ELR (cell line): ENCODE measurements around the gene AP3S2.

Source experiments
- DNase-seq: peaks from one replicate; pipeline ENCODE4 v3.0.0-alpha.2; 2015; ENCODE audit warnings: low read depth

The AP3S2 gene

DNA sequence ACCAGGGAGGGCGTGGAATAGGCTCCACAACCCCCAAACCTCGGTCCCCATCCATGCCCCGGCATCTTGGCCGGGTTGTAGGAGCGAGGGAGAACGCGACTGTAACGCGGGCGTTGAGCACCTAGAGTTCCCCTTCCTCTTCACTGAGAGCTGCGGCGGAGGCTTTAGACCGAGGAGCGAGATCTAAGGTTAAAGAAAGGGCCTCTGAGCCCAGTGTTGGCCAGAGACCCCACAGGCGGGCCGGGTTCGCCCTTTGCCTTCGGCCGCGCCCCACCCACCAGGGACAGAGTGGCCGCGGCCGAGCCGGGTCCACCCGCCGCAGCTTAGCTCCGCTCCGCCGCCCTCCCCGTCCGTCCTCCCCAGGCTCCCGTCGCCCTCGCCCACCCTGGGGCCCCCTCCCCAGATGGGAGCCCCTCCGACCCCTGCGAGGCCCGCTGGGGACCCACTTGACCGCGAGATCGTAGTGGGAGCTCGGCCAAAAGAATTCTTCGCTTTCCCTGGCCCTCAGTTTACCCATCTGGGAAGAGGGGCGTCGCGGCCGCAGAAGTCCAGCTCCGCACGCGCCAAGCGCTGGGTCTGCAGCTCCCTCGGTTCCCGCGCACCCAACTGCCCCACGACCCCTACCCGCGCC, 79.6 kb downstream of the AP3S2 start:
- DNase-seq = peak; percentile 45

DNA sequence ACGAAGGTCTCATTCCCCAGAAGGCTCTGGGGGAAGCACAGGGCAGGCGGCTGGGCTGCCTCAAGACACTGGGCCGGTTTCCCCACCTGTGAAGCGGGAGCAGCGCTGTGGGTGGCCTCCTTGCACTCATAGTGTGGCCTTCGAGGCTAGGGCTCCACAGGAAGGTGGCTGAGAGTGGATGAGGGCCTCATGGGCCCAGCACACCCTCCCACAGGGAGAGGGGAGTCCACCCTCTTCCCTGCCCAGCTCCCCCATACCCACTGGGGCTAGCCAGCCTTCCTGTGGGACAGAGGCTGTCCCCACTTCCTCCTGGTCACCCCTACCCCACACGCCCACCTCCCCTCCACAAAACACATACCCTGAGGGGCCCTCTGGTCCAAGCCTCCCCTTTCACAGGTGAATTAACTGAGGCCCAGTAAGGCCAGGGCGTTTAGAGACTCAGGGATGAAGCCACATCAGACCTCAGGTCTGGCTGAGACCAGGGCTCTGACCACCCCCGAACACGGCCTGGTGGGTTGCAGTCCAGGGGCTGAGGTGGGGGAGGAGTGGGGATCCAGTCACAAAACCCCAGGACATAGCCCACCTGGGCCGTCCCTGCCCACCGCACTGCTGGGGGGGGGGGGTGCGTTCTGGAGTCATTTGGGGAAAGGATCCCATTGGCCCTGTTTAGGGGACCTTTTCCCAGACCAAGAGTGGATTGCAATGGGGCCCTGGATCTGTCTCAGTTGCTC, 80.2 kb downstream of the AP3S2 start:
- peak; percentile 34 for DNase-seq

DNA sequence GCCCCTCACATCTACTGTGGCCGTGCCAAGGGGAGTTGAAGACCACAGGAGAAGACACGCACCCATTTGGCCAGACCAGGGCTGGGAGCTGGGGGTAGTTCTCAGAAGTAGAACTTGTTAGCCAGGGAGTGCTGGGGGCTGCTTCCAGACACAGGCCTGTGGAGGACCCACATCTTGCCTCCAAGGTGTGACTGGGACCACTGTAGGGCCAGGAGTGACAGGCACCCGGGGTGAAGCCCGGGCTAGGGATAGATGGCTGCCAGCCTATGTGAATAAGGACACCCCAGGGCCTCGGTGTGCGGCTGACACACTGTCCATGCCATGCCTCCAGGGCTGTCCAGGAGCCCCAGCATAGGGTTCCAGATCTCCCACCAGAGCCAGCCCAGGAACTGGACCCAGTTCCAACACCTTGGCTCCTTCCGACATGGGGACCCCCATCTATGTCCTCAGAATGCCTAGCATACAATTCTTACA, 80.9 kb downstream of the AP3S2 start:
- no peak for DNase-seq

DNA sequence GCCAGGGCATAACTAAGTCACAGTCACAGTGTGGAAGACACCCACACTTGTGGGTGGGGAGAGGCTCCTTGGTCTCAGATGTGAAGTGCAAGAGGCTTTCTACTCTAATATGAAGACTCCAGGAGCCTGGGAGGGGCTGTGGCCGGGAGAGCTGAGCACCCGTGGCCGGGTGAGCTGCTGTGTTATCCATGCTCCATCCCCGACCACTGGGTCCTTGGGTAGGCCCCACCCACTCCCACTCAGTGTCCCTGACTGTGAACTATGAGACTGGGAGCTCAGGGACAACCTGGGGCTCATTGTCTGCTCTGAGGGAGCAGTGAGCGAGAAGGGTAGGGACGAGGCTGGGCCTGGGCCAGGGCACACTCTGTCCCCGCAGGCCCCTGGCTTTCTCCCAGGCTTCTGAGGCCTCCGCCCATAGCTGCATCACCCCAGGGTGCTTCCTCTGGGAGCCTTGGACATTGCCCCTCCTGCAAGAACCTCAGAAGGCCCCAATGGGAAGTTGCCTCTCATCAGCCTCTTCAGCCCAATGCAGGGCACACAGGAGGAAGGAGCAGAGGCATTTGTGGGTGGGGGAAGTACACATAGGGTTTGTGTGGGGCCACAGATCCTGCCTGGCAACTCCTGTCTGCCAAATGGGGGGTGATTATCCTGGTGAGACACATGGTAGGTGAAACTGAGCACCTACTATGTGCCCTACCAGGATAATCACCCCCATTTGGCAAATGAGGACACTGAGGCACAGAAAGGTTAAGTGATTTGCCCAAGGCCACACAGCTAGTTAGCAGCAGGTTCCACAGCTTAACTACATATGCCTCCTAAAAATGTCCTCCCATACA, 81.6 kb downstream of the AP3S2 start:
- peak; percentile 68 for DNase-seq

DNA sequence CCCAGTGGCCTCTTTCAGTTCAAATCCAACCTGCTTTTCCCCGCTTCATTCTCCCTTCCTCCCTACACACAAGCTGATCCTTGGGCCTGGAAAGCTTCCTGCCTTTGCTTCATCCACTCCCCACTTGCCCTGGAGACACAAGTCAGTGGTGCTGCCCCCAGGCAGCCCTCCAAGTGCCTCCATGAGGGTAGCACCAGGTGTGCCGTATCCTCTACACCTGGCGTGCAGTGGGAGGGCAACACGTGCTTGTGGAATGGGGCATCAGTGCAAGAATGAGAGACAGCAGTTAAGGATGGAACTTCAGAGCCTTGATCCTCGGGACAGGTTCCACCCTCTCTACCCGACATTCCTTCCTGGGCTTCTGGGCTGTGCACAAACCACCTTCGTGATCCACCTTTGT, 83.0 kb downstream of the AP3S2 start:
- DNase-seq = no peak

DNA sequence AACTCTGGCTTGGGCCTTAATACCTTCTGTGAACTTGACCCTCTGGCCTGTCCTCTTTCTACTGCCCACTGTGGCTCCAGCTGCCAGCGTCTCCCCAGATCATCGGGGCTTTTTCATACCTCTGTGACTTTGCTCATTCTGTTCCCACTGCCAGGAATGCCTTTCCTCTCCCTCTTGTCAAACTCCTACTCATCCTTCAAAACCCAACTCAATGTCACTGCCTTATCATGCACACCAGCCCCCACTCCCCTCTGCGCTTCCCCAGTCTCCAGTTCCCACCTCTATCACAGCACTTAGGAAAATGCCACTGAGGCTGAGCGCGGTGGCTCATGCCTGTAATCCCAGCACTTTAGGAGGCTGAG, 84.0 kb downstream of the AP3S2 start:
- no peak for DNase-seq

DNA sequence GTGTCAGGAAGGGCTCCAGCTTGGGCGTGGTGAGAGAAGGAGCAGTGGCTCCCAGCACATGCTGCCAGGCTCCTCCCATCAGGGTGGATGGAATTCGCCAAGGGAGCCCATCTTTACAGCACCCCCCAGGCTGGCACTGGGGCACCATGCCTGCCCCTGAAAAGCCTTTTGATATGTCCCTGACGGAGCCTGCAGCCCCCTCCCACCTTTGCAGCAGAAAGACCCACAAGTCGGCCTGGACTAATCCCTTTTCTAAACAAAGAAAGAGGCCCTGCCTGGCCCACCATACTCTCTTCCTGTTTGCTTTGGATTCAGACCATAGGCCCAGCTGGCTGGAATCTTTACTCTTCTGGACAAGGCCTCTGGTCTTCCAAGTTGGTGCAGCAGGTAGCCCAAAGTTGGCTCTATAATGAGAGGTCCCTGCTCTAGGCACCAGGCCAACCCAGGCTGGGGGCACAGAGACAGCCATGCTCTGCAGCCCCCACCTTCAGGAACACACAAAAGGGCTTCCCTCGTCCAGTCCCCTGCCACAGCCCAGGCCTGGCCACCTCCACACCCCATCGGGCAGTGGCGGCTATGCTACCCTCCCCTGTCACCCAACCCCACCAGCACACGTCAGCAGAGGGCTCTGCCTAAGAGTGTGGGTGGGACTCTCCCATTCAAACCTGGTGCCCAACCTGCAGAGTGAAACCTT, 84.6 kb downstream of the AP3S2 start:
- DNase-seq = no peak

DNA sequence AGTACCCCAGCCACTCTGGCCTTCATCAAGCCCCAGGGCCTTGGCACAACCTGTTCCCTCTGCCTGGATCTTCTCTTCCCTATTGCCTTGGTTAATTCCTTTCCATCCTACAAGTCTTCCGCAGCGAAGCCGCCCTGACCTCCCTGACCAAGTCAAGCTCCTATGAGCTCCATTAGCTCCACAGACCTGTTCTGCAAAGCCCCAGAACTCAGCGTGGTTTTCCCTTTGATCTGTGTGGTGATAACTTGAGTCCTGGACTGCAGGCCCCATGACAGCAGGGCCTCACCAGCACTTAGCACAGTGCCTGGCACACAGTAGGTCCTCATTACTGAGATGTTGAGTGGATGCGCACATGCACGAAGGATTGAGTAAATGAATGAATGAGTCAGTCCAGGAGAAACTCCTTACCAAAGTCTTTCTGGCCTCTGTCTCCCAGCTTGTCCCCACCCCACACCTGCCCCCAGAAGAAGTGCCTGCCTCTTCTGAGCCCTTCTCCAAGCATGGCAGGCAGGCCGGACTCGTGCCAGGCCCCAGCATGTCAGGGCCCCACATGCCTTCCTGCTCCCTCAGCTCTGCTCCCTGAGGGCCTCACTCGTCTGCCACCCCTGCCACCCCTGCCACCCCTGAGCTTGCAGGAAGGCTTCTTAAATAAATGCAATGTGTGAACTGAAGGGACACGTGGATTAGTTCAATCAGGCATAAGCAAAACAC, 85.5 kb downstream of the AP3S2 start:
- no peak for DNase-seq

DNA sequence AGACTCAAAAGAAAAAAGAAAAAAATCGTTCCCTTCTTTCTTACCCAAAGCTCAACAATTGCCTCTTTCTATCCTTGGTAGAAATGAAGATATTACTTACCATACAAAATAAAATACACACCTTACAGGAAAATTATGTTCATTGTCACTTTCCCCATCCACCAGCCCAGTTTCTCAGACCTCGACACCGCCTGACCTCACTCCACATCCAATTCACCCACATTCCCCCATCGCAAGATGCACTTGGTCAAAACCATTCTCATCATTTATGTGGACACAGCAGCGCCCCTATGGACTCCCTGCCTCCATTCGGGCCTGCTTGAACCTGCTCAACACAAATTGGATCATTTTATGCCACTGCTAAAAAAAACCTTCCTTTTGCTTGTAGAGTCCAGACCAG, 86.1 kb downstream of the AP3S2 start:
- no peak for DNase-seq

DNA sequence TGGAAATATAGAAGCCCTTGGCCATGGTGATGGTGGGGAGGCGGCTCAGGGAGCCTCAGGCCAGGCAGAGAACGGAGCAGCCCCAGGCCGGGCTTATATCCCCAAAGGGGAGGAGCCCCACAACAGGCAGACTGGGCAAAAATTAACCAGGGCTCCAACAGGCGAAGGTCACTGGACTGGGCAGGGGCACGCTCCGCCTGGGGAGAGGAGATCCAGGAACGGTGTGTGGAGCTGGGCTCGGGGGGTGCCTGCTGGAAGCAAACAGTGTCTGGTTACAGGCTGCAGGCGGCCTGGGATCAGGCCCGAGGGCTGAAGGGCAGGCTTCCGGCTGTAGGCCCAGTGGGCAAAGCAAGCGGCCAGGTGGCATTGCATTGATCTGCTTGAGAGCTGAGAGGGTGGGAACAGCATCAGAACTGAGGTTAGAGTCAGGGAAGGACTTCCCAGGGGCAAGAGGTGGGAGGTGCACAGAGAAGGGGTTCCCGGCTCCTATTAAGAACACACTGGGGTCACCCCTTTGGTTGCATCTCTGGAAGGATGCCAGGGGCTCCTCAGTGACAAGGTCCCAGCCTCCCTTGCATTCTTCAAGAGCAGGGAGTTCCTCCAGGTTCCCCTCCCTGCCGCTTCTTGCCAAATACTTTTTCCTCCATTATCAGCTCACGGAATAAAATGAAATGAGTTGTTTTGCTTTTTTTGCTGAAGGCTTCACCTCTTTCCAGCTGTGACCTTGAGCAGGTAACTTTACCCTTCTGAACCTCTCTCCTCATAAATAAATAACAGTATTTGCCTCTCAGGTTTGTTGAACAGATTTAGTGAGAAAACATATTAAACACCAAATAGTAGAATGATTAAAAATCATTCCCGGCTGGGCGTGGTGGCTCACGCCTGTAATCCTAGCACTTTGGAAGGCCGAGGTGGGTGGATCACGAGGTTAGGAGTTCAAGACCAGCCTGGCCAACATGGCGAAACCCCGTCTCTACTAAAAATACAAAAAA, 86.9 kb downstream of the AP3S2 start:
- no peak for DNase-seq

DNA sequence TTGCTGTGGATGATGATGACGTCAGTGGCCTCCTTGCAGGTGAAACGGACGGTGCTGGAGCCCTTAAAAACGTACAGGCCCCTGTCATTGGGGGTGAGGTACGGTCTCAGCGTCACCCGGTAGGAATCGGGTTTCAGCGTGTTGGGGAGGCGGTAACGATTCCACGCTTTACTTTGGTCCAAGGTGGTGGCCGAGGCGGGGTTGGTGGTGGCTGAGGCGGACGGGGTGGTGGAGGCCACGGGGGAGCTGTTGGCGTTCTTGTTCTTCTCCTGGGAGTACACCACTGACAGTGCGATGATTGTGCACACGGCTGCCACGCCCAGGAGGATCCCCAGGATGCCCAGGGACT, 87.6 kb downstream of the AP3S2 start:
- no peak for DNase-seq

DNA sequence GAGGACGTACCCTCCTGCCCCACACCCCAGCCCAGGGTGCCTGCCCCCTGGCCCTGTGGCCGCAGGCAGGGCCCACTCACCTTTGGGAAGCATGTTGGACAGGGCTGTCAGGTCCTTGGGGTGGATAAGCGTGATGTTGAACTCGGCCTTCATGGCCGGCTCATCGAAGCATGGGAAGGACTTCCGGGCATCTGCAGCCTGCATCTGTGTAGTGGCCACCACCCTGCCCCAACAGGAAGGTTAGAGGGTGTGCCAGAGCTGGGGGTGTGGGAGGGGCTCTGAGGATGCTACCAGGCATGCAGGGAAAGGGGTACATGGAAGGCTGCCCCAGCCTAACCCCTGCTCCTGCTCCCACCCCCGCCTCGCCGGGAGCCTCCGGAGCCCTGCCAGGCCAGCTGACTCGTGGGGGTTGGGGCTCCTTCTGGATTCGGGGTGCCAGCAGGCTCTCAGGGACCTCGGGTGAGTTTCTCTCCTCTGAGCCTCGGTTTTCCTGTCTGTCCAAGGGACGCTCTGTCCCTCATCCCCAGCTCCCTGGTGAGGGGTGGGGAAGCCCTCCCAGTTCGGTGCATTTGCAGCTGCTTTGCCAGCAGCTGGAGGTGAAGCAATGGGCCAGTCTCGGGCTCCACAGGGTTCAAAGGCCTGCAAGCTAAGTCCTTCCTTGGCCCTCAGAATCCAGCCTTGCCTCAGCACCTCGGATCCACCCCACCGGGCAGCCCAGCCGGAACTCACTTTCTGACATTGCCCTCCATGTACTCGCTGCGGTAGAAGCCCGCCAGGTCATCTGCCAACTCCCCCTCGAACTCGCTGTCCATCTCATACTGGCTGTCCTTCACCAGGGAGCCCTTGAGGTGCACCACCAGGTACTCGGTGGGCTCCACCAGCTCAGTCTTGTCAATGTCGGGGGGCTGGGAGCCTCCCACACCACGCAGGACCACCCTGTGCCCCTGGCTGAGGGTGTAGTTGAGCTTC, 88.3 kb downstream of the AP3S2 start:
- no peak for DNase-seq

DNA sequence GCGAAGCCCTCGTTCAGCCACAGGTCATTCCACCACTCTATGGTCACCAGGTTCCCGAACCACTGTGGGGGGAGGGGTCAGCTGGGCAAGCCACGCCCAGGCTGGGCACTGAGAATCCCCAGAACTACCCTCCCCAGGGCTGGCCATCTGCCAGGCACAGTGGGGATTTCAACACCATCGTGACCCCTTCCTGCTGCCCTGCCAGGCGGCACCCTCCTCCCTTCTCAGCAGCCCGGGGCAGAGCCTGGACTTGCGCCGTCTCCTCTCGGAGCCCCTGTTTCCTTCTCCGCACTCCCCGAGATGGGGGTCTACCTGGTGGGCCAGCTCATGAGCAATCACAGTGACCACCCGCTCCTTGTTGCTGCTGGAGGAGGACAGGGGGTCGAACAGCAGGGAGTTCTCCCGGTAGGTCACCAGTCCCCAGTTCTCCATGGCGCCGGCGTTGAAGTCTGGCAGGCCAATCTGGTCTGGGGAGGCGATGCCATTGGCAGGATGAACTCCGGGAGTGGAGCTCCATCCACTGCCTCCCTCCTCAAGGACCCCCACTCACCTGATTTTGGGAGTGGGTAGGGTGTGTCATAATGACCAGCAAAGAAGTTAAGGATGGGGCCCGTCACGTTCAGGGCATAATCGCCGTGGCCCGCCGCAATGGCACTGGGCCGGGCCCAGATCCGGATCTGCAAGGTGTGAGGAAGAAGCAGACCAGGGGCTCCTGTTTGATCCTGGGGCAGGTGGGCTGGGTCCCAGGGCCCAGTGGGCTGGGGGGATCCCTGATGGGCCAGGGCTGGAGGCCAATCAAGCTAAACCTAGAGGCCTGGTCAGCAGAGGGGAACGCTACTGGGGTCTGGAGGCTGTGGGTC, 89.6 kb downstream of the AP3S2 start:
- DNase-seq = no peak

DNA sequence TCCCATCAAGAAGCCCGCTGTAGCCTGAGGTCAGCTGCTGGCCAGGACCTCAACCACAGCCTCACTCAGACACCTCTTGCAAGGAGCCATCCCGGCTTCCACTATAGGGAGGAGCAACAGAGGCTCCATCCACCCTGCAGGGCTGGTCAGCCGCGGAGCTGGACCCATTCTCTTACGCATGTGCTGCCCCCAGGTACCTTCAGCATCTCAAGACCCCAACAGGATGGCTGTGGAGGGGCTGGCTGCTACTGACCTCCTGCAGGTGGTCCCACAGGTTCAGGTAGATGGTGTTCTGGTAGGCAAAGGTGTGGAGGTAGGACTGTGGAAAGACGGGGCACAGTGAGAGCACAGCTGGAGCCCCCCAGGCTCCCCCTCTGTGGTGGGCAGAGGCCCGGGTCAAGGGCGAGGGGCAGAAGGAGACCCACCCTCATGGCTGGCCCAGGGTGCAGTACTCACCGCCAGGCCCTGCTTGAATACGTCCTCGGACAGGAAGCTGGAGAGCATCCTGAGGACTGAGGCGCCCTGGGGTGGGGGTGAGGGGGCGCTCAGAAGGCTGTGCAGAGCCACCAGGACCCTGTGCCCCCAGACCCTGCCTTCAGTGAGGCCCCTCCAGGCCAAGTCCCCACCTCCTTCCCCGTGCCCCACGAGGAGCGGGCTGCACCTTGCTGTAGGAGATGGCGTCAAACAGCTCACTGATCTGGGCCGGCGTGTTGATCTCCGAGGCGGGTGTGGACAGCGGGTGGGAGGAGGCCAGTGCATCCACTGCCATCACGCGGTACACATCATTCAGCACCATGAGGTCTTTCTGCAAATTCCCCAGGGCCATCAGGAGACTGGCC, 90.6 kb downstream of the AP3S2 start:
- no peak for DNase-seq

DNA sequence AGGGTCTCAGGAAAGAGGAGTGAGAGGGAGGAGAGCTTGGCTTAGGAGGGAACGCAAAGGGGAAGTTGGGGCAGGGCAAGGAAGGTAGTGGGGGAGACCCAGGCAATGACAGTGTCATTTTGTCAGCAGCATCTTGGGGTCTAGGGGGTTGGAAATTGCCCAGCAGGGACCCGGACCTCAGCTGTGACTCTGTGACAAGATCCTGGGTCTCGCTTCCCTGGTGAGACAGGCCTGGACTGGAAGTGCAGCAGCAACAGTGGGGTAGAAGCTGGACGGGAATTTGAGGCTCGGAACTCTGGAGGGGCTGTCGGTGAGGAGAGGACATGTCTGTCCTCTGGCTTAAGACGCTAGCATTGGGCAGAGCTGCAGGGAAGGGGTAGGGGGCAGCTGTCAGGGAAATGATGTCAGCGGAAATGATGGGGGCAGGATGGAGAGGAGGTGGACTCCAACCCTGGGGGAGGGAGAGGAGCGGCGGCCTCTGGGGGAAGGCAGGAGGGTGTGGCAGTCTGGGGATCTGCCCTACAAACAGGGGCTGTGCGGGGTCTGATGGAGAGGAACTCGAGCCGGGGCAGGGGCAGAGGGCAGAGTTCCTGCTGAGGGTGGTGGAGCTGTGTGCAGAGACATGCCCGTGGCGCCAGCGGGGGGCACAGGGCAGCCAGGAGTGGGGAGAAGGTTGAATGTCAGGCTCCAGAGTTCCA, 91.4 kb downstream of the AP3S2 start:
- DNase-seq = no peak

DNA sequence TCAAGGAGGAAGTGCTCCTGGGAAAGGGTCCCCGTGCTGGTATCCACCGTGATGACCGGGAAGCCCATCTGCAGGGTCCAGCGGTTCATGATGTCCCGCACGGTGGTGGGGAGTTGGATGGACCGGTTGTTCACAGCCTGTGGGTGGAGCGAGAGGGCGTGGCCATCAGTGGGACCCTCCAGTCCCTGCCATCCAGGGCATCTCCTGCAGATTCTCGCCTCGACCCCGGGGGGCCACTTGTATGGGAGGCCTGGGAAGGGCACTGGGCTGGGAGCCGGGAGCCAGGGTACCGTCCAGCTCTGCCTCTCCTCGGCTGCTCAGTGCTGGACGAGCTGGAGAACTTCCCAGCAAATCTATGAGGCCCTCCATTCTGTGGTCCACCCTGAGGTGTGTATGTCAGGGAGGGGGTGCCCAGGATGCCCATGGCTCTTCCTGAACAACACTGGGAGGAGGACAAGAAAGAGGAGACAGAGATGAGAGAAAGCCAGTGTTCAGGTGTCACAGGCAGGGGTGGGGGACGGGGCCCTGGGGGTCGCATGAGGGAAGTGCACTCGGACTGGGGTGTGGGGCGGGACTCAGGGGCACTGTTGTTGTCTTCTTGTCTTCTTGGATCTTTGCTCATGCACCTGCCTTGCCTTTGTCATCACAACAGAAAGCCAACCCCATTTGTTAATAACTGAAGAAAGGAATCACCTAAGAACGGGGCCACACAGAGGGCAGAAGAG, 92.2 kb downstream of the AP3S2 start:
- no peak for DNase-seq
